ENCODE results near the gene DCT. TPM values are rescaled to one million over a fixed set of nuclear protein-coding genes. Genes with fewer than 3 reads are reported as not detected.

DCT gene
- total RNA-seq, 4 donors from 2014 or later: under 0.01 to 1.5 (median 0.47) TPM

DNA sequence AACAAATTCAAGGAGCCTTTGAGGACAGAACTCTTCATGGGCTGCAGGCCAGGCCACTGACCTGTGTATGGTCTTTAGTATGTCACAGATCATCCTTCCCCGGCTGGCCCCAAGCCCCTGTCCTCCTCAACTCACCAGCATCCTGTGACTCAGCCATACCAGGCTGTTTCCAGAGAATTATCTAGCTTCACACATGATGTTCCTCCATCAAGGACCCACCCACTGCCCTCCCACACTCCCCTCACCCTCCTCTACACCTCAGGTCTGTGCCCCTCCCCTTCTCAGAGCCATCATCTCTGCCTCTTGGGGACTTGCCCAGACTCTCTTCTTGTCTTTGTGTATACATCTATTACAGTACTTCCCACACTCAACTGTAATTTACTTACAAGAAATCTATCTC lies 14.7 kb downstream of the DCT start:
- Histone ChIP-seq H3K36me3 (no peaks in the 10 kb centered on the region), H3K4me3 (no peak overlapping the region), H3K9me3 (no peaks in the 10 kb centered on the region), H3K27me3 (no peaks in the 10 kb centered on the region), H3K27ac (replicated peaks in 1 of 4) (no peak overlapping the region), H3K4me1 (no peaks in the 10 kb centered on the region)
- DNase-seq (ENCODE audit: extremely low spot score): no peak
- no peak for TF ChIP-seq POLR2AphosphoS5 (IDR thresholded peaks at IDR 0.05)
- no peak for TF ChIP-seq EP300 (IDR thresholded peaks at IDR 0.05)
- no peak for TF ChIP-seq POLR2A (IDR thresholded peaks at IDR 0.05; ENCODE audit: low read depth)
- TF ChIP-seq, protein P1, sequence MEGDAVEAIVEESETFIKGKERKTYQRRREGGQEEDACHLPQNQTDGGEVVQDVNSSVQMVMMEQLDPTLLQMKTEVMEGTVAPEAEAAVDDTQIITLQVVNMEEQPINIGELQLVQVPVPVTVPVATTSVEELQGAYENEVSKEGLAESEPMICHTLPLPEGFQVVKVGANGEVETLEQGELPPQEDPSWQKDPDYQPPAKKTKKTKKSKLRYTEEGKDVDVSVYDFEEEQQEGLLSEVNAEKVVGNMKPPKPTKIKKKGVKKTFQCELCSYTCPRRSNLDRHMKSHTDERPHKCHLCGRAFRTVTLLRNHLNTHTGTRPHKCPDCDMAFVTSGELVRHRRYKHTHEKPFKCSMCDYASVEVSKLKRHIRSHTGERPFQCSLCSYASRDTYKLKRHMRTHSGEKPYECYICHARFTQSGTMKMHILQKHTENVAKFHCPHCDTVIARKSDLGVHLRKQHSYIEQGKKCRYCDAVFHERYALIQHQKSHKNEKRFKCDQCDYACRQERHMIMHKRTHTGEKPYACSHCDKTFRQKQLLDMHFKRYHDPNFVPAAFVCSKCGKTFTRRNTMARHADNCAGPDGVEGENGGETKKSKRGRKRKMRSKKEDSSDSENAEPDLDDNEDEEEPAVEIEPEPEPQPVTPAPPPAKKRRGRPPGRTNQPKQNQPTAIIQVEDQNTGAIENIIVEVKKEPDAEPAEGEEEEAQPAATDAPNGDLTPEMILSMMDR (IDR thresholded peaks at IDR 0.05): no peak
- intact Hi-C loops (cut with DNase I): no loop called here
- 90% methylated on average over 1 of the region's 1 CpG for WGBS

DNA sequence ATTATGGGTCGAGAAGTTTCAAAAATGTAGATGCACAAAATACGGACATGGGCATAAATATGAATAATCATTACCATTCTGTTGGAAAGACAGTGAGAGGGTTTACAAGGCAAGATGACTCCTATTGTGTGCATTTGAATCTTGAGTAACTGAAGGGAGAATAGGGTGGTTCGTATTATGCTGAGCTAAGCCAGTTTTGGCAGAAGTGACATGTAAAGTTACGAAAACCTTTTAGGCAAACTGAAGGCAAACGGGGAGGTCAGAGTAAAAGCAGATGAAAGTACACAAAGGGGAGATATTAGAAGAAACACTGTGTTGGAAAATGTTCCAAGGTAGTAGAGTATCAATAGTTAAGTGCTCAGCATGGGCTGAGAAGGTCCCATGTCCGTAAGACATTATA lies 16.8 kb downstream of the DCT start:
- intact Hi-C loops (cut with DNase I): no loop called here
- no peak overlapping the region for H3K4me3 ChIP-seq
- DNase-seq (ENCODE audit: extremely low spot score): no peak
- H3K9me3 ChIP-seq: no peaks in the 10 kb centered on the region
- 87% methylated on average over 6 of the region's 6 CpGs for WGBS
- H3K4me1 ChIP-seq: no peaks in the 10 kb centered on the region
- TF ChIP-seq POLR2A (IDR thresholded peaks at IDR 0.05; ENCODE audit: low read depth): no peak
- no peak for TF ChIP-seq EP300 (IDR thresholded peaks at IDR 0.05)
- TF ChIP-seq POLR2AphosphoS5 (IDR thresholded peaks at IDR 0.05): no peak
- TF ChIP-seq, protein P1 (IDR thresholded peaks at IDR 0.05): no peak
- no peaks in the 10 kb centered on the region for H3K36me3 ChIP-seq
- H3K27me3 ChIP-seq: no peaks in the 10 kb centered on the region
- no peak overlapping the region for H3K27ac ChIP-seq (replicated peaks in 1 of 4)

DNA sequence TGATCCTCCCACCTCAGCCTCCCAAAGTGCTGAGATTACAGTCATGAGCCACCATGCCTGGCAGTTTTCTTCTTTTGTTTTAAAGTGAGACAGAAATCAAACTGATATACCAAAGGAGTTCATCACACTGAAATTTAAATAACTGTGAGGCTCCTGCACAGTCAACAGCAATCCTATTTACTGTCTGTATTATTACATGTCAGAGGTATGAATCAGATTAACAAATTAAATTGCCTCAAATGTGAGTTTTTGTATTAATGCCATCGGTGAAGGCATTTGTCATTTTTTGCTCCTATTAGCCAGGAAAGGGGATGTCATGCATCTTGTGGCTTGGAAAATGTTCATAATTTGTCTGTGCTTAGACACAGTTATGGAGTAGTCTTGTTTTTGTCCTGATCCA lies 20.4 kb downstream of the DCT start:
- H3K4me1 ChIP-seq: no peaks in the 10 kb centered on the region
- DNase-seq (ENCODE audit: extremely low spot score): no peak
- H3K9me3 ChIP-seq: no peaks in the 10 kb centered on the region
- no peaks in the 10 kb centered on the region for H3K36me3 ChIP-seq
- no peak overlapping the region for H3K27ac ChIP-seq (replicated peaks in 1 of 4)
- H3K27me3 ChIP-seq: no peaks in the 10 kb centered on the region
- no peak overlapping the region for H3K4me3 ChIP-seq
- TF ChIP-seq POLR2A (IDR thresholded peaks at IDR 0.05; ENCODE audit: low read depth): no peak
- TF ChIP-seq, protein P1 (IDR thresholded peaks at IDR 0.05): no peak
- no peak for TF ChIP-seq EP300 (IDR thresholded peaks at IDR 0.05)
- no peak for TF ChIP-seq POLR2AphosphoS5 (IDR thresholded peaks at IDR 0.05)
- intact Hi-C loops (cut with DNase I): no loop called here
- 90% methylated on average over 1 of the region's 1 CpG for WGBS

DNA sequence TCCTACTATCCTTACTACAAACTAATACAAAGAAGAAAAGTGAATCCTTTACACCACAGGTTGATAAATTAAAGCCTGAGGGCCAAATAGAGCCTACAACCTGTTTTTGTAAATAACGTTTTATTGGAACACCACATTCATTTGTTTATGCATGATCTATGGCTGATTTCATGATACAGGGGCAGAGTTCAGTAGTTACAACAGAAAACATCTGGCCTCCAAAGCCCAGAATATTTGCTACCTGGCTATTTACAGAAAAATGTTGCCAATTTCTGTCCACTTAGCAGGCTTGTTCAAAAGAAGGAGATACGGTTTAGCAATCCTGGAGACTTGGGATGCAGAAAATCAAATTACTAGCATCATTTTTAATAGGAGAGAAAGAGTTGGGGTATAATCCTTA lies 24.1 kb downstream of the DCT start:
- H3K36me3 ChIP-seq: no peaks in the 10 kb centered on the region
- intact Hi-C loops (cut with DNase I): no loop called here
- H3K4me1 ChIP-seq: no peaks in the 10 kb centered on the region
- H3K4me3 ChIP-seq: no peak overlapping the region
- H3K27ac ChIP-seq (replicated peaks in 1 of 4): no peak overlapping the region
- WGBS: 53% methylated on average over 2 of the region's 2 CpGs
- TF ChIP-seq POLR2A (IDR thresholded peaks at IDR 0.05; ENCODE audit: low read depth): no peak
- no peak for TF ChIP-seq POLR2AphosphoS5 (IDR thresholded peaks at IDR 0.05)
- TF ChIP-seq, protein P1 (IDR thresholded peaks at IDR 0.05): no peak
- TF ChIP-seq EP300 (IDR thresholded peaks at IDR 0.05): no peak
- H3K27me3 ChIP-seq: no peaks in the 10 kb centered on the region
- peak; percentile 12 for DNase-seq (ENCODE audit: extremely low spot score)
- no peaks in the 10 kb centered on the region for H3K9me3 ChIP-seq

DNA sequence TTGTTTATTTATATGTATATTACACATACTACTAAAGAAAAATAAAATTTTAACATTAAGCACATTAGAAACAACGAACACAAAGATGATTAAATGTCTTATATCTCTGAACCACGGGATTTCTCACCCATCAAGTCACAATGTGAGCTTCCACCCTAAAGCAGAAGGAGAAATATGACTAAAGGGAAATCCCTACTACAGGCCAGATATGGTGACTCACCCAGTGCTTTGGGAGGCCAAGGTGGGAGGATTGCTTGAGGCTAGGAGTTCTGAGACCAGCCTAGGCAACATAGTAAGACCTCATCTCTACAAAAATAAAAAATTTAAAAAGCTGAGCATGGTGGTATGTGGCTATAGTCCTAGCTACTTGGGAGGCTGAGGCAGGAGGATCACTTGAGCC lies 24.6 kb downstream of the DCT start:
- H3K4me1 ChIP-seq: no peaks in the 10 kb centered on the region
- WGBS: 76% methylated on average over 2 of the region's 2 CpGs
- H3K27me3 ChIP-seq: no peaks in the 10 kb centered on the region
- H3K4me3 ChIP-seq: no peak overlapping the region
- intact Hi-C loops (cut with DNase I): no loop called here
- H3K27ac ChIP-seq (replicated peaks in 1 of 4): no peak overlapping the region
- no peak for TF ChIP-seq POLR2AphosphoS5 (IDR thresholded peaks at IDR 0.05)
- TF ChIP-seq POLR2A (IDR thresholded peaks at IDR 0.05; ENCODE audit: low read depth): no peak
- TF ChIP-seq, protein P1 (IDR thresholded peaks at IDR 0.05): no peak
- TF ChIP-seq EP300 (IDR thresholded peaks at IDR 0.05): no peak
- H3K9me3 ChIP-seq: peaks cover 0 to 1% (median 0%) of the 10 kb centered on the region in 4 donors
- no peaks in the 10 kb centered on the region for H3K36me3 ChIP-seq
- DNase-seq (ENCODE audit: extremely low spot score): peak; percentile 21

Data from esophagus muscularis mucosa (tissue), 4 donors.